Right ventricle myocardium superior (tissue), 1 donor: ENCODE results near the gene NDUFAF3. TPM values are rescaled to one million over a fixed set of nuclear protein-coding genes. Genes with fewer than 3 reads are reported as not detected.

ENCODE experiments used
- ATAC-seq: fragments of 200-7000 bp; cut with Tn5 transposase; one replicate; pipeline ENCODE4 v1.9.1; 2020; ENCODE audit warnings: mild to moderate bottlenecking; ENCODE audit not compliant: poor library complexity
- DNase-seq: peaks from one replicate; pipeline ENCODE4 v3.0.0-alpha.2; 2020
- intact Hi-C: fragments of 100-400 bp; cut with DNase I; formaldehyde crosslinking; loops from one replicate; pipeline ENCODE4 v1.11.2; 2022
- long read RNA-seq: library from polyadenylated mRNA; unstranded; transcript quantifications from one replicate; pipeline ENCODE4 v2.0.0, GENCODE V29; 2021
- total RNA-seq: library from RNA; stranded (reverse); fragmentation: NEBNext Ultra II Directional; extraction: Animal tissue kit (Norgen Biotek cat#: 25700); gene quantifications from one replicate; pipeline ENCODE4 v1.2.1, GENCODE V29; 2021
- donor health status: DM: no; HTN: yes; CAD: no; lungs with severe emphysema.

The NDUFAF3 gene, protein sequence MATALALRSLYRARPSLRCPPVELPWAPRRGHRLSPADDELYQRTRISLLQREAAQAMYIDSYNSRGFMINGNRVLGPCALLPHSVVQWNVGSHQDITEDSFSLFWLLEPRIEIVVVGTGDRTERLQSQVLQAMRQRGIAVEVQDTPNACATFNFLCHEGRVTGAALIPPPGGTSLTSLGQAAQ
- total RNA-seq: 165 TPM
- long read RNA-seq, transcript NDUFAF3-202 (5 exons, 2,012 nt): major isoform, 185 of 227 reads
- long read RNA-seq, partial matches to known transcripts: 2 of 227 reads
- long read RNA-seq, other reads (novel, unspliced or antisense): 34 of 227 reads

GRCh38 chr3:49021813-49022687 lies at the start of gene NDUFAF3:
TSS of gene NDUFAF3 (plus strand) at chr3:49022121. CDS start at chr3:49022145, 24 bp downstream.
- ATAC-seq: peak; percentile 88
- intact Hi-C loops: no loop called here
- peak; percentile 96 for DNase-seq

GRCh38 chr3:48974076-48974864 lies 47.7 kb upstream of the NDUFAF3 start:
- intact Hi-C loops: no loop called here
- ATAC-seq: no peak

GRCh38 chr3:48979451-48979850 lies 42.5 kb upstream of the NDUFAF3 start:
- intact Hi-C loops: no loop called here
- ATAC-seq: no peak
- no peak for DNase-seq

More at GRCh38 chr3:48974076-48974864, 47.7 kb upstream of the NDUFAF3 start:
- DNase-seq: no peak

DNA sequence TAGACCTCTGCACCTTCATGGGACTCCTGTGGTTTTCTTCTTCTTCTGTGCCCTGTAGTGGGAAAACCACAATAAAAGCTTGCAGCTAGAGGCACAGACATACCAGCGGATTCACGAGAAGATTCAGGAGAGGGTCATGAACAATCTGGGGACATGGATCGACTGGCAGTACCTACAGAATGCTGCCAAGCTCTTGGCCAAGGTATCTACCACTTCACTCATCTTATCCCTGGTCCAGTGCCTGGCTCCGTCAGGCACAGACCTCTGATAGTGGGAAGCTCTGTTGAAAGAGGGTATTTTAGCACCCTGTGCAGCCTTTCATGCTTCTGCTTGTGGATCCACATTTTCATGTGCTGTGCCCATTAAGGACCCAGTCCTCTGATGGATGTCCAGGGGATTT lies 41.6 kb upstream of the NDUFAF3 start:
- ATAC-seq: peak; percentile 66
- intact Hi-C loops: no loop called here

GRCh38 chr3:48982016-48982415 lies 39.9 kb upstream of the NDUFAF3 start:
- no peak for DNase-seq
- intact Hi-C loops: no loop called here
- ATAC-seq: no peak

More for the DNA sequence above, 41.6 kb upstream of the NDUFAF3 start:
- DNase-seq: no peak

GRCh38 chr3:48982686-48983085 lies 39.2 kb upstream of the NDUFAF3 start:
- DNase-seq (no peak), ATAC-seq (no peak)
- intact Hi-C loops: no loop called here

- DNase-seq (no peak), ATAC-seq (no peak)
- intact Hi-C loops: no loop called here
Observed at GRCh38 chr3:48983096-48983495, 38.8 kb upstream of the NDUFAF3 start.

- intact Hi-C loops: no loop called here
- DNase-seq: no peak
- no peak for ATAC-seq
Observed at GRCh38 chr3:48984663-48985062, 37.3 kb upstream of the NDUFAF3 start.

DNA sequence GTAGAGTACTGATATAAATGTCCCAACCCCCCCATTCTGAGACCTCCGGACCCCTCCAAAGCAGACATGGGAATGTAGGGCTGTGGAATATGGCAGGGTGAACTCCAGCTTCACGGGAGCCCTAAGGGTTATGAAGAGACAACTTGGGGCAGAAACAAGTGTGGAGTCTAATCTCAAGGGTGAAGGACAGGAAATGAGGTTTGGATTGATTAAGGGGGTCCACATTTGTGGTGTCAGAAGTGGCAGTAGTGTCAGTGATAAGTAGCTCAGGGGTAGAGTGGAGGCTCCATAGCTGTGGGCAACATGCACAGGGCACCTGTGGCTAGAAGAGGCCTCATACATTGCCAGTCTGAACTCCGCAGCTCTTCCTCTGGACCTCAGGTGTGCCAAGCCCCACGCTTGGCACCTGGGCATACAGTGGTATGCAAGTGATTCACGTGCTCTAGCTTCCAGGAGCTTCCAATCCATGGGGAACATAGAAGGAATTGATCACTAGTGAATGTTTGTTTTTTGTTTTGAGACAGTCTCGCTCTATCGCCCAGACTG lies 36.0 kb upstream of the NDUFAF3 start:
- intact Hi-C loops: no loop called here
- ATAC-seq (no peak), DNase-seq (no peak)

GRCh38 chr3:48989126-48989795 lies 32.7 kb upstream of the NDUFAF3 start:
- ATAC-seq: no peak
- intact Hi-C loops: no loop called here
- no peak for DNase-seq

DNA sequence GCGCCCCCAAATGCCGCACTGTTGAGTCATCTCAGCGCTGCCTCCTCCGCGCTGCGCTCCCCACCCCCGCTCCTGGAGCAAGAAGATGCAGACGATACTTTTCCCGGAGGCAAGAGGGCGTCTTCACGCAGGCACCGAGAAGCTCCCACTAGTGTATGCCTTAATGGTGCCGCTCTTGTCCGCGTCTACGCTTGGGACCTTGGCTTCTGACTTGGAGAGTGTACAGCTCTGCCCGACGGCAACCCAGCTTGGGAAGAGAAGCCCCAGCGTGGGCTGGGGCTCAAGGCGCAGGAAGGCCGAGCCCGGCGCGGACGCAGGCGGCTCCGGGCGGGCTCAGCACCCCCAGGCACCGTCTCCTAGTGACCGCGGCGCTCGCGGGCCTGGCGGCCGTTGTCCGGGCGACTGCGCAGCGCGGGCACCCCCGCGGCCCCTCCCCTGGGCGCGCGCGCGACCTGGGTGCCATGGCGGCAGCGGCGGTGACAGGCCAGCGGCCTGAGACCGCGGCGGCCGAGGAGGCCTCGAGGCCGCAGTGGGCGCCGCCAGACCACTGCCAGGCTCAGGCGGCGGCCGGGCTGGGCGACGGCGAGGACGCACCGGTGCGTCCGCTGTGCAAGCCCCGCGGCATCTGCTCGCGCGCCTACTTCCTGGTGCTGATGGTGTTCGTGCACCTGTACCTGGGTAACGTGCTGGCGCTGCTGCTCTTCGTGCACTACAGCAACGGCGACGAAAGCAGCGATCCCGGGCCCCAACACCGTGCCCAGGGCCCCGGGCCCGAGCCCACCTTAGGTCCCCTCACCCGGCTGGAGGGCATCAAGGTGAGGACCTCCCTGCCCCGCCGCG lies 31.9 kb upstream of the NDUFAF3 start, which contains the start of gene P4HTM:
P4HTM (plus strand) TSS at position 446 of the 840 bp plus-strand sequence; CDS start at position 462, 16 bp downstream.
- intact Hi-C loops: loop anchor here (10.0 kb wide), 1 partner anchor 455 kb away; no protein-coding TSS in a partner anchor
- peak; percentile 89 for ATAC-seq
- DNase-seq: peak; percentile 92

DNA sequence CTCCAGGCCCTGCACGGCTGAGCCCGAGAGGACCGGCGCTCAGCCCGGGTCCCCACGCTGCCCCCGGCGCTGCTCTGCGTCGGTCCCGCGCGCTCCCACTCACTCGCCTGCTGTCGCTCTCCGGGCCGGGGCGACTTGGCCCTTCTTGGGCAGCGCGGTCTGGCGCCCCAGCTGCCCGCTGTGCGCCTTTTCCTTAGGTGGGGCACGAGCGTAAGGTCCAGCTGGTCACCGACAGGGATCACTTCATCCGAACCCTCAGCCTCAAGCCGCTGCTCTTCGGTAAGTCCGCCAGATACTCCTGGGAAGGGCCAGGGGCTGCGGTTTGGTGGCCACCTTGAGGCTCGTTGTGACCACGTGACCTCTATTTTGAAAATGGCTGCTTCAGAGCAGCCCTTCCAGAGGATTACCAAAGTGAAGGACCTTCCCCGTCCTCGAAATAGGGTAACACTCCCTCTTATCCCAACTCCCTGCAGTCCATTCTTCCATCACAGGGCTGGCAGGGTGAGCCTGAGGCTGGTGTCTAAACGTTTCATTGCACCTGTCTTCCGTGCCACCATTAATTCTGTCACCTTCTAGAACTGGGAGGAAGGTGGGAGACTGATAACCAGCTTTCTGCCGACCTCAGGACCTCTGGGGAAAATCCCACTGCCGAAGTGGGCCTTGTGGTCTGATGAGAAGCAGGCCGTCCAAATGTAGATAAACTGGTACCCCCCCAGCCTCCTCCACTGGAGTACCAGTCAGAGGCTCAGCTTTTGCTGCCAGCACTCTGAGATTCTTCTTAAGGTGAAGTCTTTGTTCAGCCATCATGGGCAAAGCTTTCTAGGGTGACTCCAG lies 31.1 kb upstream of the NDUFAF3 start:
- intact Hi-C loops: loop anchor here (10.0 kb wide), 1 partner anchor 454 kb away; no protein-coding TSS in a partner anchor
- peak; percentile 32 for ATAC-seq
- DNase-seq: no peak

DNA sequence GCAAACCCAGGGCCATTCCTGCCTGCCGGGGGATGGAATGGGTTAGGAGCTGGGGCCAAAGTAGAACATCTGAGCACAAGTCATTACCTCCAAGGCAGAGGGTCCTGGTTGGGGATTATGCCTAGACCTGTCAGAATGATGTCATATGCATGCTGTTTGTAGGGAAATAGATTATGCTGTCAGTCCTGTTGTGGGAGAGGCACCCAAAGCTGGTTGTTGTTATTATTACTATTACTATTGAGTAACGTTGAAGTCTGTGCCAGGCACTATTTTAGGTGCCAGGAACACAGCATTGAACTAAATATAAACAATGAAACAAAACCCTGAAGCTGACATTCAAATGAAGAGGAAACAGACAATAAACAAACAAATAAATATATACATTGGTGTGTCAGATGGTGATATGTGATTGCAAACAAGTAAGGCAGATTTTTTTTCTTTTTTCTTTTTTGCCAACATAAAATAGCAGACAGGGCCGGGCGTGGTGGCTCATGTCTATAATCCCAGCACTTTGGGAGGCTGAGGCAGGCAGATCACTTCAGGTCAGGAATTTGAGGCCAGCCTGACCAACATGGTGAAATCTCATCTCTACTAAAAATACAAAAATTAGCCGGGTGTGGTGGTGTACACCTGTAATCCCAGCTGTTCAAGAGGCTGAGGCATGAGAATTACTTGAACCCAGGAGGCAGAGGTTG lies 29.9 kb upstream of the NDUFAF3 start:
- intact Hi-C loops: loop anchor here (10.0 kb wide), 1 partner anchor 453 kb away; no protein-coding TSS in a partner anchor
- ATAC-seq: no peak
- no peak for DNase-seq

GRCh38 chr3:48993834-48994233 lies 28.1 kb upstream of the NDUFAF3 start:
- no peak for ATAC-seq
- no peak for DNase-seq
- intact Hi-C loops: loop anchor here (10.0 kb wide), 1 partner anchor 451 kb away; no protein-coding TSS in a partner anchor

DNA sequence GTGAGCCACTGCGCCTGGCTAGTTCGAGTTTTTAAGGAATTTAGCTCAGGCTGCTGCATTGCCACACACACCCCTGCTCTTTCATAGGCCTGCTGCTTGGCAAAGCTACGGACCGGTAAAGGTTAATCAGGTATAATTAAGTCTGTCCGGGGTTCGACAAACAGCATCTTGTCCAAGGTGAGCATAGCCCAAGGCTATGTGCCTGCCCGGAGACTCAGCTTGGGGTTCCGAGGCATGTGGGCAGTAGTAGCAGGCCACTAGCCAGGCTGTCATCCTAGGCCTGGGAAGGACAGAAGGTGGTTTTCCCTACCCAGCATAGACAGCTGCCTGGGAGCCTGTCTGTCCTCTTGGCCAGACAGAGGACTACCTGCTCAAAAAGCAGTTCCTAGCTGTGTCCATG lies 25.3 kb upstream of the NDUFAF3 start:
- DNase-seq (no peak), ATAC-seq (no peak)
- intact Hi-C loops: loop anchor here (10.0 kb wide), 1 partner anchor 448 kb away; no protein-coding TSS in a partner anchor
